GM12875 (cell line): Measurements from ENCODE around the gene CUEDC1.
A peak's percentile ranks its signal among the peaks of the same experiment; 100 is the strongest.

Experiments
- H3K4me3 ChIP-seq: one replicate; pipeline ENCODE4 v1.5.1; 2011; ENCODE audit warnings: low read depth, low read length, control low read depth
- TF ChIP-seq, protein P1 (sequence below): IDR thresholded peaks from 2 replicates; pipeline ENCODE4 v1.5.1; 2011; ENCODE audit warnings: low read depth, mild to moderate bottlenecking, control low read depth, inconsistent platforms, low read length, moderate library complexity, borderline replicate concordance; ENCODE audit not compliant: insufficient read depth

Gene CUEDC1

DNA sequence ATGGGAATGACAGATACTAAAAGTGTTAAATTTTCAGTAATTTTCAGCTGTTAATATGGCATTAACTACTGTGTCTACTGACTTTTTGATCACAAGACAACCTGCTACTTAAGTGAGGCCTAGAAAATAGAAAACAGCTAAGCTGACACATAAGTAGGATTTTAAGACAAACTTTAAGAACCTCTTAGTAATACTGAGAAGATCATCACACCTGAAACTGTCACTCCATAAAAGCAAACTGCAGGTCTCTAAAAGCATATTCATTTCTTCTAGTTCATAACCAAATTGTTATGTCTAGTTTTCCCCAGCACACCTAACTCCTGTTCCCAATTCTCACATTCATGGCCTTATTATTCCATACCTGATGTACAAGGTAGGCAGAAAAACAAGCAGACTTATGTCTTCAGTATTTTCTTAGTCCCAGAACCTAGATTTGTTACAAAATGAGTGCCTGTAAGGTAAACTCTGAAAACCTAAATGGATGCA, 43.8 kb upstream of the CUEDC1 start:
- H3K4me3 ChIP-seq, result no peak overlapping the region
- TF ChIP-seq, protein P1, sequence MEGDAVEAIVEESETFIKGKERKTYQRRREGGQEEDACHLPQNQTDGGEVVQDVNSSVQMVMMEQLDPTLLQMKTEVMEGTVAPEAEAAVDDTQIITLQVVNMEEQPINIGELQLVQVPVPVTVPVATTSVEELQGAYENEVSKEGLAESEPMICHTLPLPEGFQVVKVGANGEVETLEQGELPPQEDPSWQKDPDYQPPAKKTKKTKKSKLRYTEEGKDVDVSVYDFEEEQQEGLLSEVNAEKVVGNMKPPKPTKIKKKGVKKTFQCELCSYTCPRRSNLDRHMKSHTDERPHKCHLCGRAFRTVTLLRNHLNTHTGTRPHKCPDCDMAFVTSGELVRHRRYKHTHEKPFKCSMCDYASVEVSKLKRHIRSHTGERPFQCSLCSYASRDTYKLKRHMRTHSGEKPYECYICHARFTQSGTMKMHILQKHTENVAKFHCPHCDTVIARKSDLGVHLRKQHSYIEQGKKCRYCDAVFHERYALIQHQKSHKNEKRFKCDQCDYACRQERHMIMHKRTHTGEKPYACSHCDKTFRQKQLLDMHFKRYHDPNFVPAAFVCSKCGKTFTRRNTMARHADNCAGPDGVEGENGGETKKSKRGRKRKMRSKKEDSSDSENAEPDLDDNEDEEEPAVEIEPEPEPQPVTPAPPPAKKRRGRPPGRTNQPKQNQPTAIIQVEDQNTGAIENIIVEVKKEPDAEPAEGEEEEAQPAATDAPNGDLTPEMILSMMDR, result no peak

DNA sequence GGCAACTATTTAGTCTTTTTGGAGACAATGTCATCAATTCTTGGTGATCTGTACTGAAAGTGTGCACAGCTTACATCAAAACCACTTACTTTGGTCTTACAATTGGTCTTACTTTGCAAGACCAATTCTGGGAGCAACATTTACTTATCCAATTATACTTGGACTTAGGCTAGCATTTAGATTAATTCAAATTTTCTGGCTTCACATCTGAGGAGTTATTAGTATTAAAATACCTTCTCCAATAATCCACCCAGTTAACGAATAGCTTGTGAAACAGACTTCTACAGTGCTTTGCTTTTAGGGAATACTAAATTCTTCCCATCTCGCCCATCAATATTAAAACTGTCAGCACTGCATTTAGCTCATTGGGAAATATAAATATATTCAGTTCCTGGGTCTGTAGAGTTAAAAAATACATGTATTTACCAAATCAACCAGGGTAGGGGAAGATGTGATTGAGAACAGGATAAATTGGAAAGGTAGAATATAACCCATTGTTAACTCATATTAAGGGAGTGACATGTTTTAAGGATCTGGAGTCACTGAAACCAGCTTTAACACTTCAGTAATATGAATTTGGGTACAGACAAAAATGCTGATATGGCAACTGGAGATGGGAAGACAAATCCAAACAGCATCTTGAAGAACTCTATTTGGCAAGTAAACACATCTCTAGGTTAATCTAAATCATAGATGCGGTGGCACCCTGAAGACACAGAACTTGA, 42.0 kb upstream of the CUEDC1 start:
- no peak overlapping the region for H3K4me3 ChIP-seq
- TF ChIP-seq, protein P1, result no peak

DNA sequence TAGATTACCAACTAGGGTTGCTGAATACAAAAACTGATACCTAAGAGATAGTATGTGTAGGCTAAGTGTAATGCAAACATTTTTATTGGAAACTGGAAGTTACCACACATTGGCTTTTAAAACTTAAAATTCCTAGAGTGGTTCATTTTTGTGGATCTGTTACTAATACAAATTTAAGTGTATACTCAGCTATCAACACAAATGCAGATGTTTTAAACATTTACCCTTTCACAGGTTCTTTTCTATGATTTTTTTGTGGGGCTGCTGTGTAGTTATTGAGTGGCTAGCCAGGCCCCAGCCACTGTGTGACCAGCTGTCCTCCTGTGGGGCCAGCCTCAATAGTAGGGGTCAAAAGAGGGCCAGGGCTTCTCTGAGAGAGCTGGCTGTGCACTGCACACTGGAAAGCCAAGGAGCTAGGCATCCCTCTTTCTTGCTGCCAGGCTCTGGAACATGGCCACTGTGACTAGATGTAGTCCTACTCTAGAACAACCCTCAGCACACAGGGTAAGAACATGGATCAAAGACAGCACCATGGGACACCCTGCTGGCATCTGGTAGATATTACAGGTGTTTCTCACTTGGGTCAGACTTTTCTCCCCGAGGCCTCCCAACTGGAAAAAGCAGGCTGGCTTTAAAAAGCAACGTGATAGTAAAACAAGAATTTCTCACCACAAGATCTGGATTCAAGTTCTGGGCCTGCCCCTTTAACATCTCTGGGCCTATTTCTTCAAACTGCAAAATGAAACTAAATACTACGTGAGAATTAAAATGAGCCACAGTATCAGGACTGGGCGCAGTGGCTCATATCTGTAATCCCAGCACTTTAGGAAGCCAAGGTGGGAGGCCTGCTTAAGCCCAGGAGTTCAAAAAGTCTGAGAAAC, 40.1 kb upstream of the CUEDC1 start:
- TF ChIP-seq, protein P1, result peak; percentile 65; the same call in 1 of the 2 replicates

DNA sequence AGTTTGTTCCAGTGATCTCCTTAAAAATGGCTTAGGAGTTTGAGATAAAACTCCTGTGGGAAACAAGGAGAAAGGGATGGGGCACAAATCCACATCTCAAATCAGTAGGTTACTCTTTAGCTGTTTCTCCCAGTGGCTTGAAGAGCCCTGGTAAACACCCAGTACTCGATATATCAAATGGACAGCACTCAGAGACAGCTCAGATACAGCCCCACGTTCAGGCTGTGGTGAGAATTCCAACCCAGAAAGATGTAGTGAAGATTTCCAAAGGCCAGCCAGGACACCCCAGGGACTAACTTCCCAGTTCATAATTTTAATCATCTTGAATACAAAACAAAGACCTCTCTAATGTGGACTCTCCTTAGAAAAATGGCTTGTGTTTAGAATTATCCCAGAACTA, 39.2 kb upstream of the CUEDC1 start:
- H3K4me3 ChIP-seq, result no peak overlapping the region
- TF ChIP-seq, protein P1, result no peak

More for the DNA sequence above, 40.1 kb upstream of the CUEDC1 start:
- H3K4me3 ChIP-seq, result no peak overlapping the region

- TF ChIP-seq, protein P1, result no peak
- no peak overlapping the region for H3K4me3 ChIP-seq
These were observed 38.5 kb upstream of the CUEDC1 start for GRCh38 chr17:57993471-57994365.

GRCh38 chr17:57991537-57991936, 36.3 kb upstream of the CUEDC1 start:
- TF ChIP-seq, protein P1, result no peak
- H3K4me3 ChIP-seq, result no peak overlapping the region
